Natural killer cell (primary cell): Measurements from ENCODE around the gene OR2T1. TPM values are rescaled to one million over a fixed set of nuclear protein-coding genes. Genes with fewer than 3 reads are reported as not detected.
"Not testable (repeated sequence)": the region's sequence is repeated elsewhere in the genome, so short reads cannot be mapped to it uniquely, and the experiment has no call there.

Experiments
- ATAC-seq, 3 donors: fragments of 150-1000 bp in 2 of 3; fragments of 200-7000 bp in 1 of 3; cut with Tn5 transposase; 1 replicate in 1 of 3; 2 replicates in 2 of 3; pipeline ENCODE4 v1.10.0; 2021; ENCODE audit warnings: mild to moderate bottlenecking in 2 of 3, moderate library complexity in 2 of 3
- DNase-seq, 2 donors: peaks; one replicate each; pipeline versions ENCODE4 v3.0.0 to v3.0.0-alpha.2; 2013 to 2021; ENCODE audit warnings: mixed read lengths in 1 of 2
- H3K27ac ChIP-seq: one replicate; pipeline ENCODE4 v1.5.1; 2013; ENCODE audit warnings: mild to moderate bottlenecking, low read length
- H3K27me3 ChIP-seq: one replicate; pipeline ENCODE4 v1.6.1; 2013; ENCODE audit warnings: low read length; ENCODE audit not compliant: control insufficient read depth, insufficient read depth
- H3K36me3 ChIP-seq: one replicate; pipeline ENCODE4 v1.6.1; 2013; ENCODE audit warnings: low read length; ENCODE audit not compliant: control insufficient read depth, insufficient read depth
- H3K4me1 ChIP-seq: one replicate; pipeline ENCODE4 v1.6.1; 2013; ENCODE audit warnings: low read length; ENCODE audit not compliant: control insufficient read depth, insufficient read depth
- H3K4me3 ChIP-seq: one replicate; pipeline ENCODE4 v1.5.1; 2013; ENCODE audit warnings: low read length
- H3K9me3 ChIP-seq: one replicate; pipeline ENCODE4 v1.6.1; 2013; ENCODE audit warnings: low read length; ENCODE audit not compliant: control insufficient read depth, insufficient read depth
- H3K27ac Mint-ChIP-seq, 2 donors: one replicate each; pipeline ENCODE4 v1.8.0; 2022; ENCODE audit warnings: mild to moderate bottlenecking in 2 of 2, mixed read lengths in 2 of 2, moderate library complexity in 1 of 2
- H3K27me3 Mint-ChIP-seq, 2 donors: one replicate each; pipeline ENCODE4 v1.8.0; 2022; ENCODE audit warnings: low read depth in 2 of 2, mixed read lengths in 2 of 2
- H3K36me3 Mint-ChIP-seq: one replicate; pipeline ENCODE4 v1.8.0; 2022; ENCODE audit warnings: mixed read lengths
- H3K4me1 Mint-ChIP-seq, 2 donors: one replicate each; pipeline ENCODE4 v1.8.0; 2022; ENCODE audit warnings: mixed read lengths in 2 of 2
- H3K4me3 Mint-ChIP-seq: one replicate; pipeline ENCODE4 v1.8.0; 2022; ENCODE audit warnings: mild to moderate bottlenecking, moderate library complexity, mixed read lengths
- H3K9me3 Mint-ChIP-seq, 2 donors: one replicate each; pipeline ENCODE4 v1.8.0; 2022; ENCODE audit warnings: mixed read lengths in 2 of 2
- WGBS: methylation state at CpG from one replicate; pipeline ENCODE4 v1.1.7; 2013; ENCODE audit warnings: missing lambda C conversion rate; ENCODE audit not compliant: insufficient coverage; 5-methylcytosine and 5-hydroxymethylcytosine counted together
- intact Hi-C: fragments of 100-400 bp; cut with micrococcal nuclease; formaldehyde crosslinking; loops from one replicate; pipeline ENCODE4 v1.14.2; 2022
- total RNA-seq, 4 donors: library from RNA; stranded (reverse); fragments of 120-200 nt in 1 of 4; gene quantifications; one replicate each; pipeline versions ENCODE4 v1.2.3 to v1.2.4, GENCODE V29; 2013 to 2022

The OR2T1 gene
- total RNA-seq, 3 donors from 2014 or later (not counting 1 experiment from before 2014, with no cell fraction given): not detected

DNA sequence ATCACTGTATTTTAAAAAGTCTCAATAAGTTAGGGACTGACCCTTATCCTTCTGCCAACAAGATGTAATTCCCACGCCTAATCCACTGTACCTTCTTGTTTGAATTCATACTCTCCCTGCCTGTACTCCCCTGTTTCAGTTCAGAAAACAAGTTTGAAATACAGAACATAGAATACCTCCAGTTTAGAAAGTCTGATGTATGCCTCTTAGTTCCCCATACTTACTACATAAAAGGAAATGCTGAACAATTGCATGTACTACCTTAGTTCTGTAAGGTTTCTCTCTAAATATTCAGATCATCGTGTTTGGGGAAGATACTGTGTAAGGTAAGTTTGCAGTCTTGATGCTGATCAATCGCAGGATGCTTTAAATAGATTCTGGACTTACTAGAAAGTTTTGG is 33.5 kb downstream of the OR2T1 start:
- H3K36me3 ChIP-seq, H3K36me3 Mint-ChIP-seq, H3K27ac ChIP-seq, H3K27ac Mint-ChIP-seq, H3K27me3 Mint-ChIP-seq, DNase-seq, H3K9me3 Mint-ChIP-seq, H3K4me3 ChIP-seq, H3K27me3 ChIP-seq, ATAC-seq, intact Hi-C loops, H3K4me1 ChIP-seq, H3K4me3 Mint-ChIP-seq, H3K9me3 ChIP-seq, H3K4me1 Mint-ChIP-seq: not testable (repeated sequence)
- WGBS: 74% methylated on average over 3 of the region's 3 CpGs

DNA sequence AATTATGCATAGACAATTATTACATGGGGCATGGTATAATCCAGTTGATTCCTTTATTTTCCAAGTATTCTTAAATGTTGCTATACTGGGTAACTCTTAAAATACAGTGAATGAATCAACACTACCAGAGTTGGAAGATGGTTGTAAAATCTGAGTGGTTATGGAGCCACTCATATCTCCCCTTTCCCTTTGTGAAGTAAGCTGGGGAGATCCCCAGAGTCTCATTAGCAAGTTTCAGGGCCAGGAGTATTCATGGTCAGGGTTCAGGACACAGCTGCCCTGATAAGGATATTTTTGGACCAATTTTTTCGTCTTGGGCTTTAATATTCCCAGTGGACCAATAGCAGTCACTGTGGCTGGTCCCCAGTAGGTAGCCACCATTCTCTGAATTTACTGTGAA is 35.8 kb downstream of the OR2T1 start:
- H3K27ac ChIP-seq, H3K9me3 Mint-ChIP-seq, H3K36me3 ChIP-seq, H3K27me3 Mint-ChIP-seq, H3K27me3 ChIP-seq, ATAC-seq, H3K4me1 ChIP-seq, DNase-seq, H3K4me3 Mint-ChIP-seq, H3K4me3 ChIP-seq, intact Hi-C loops, H3K27ac Mint-ChIP-seq, H3K36me3 Mint-ChIP-seq, H3K4me1 Mint-ChIP-seq, H3K9me3 ChIP-seq: not testable (repeated sequence)
- 88% methylated on average over 1 of the region's 1 CpG for WGBS

DNA sequence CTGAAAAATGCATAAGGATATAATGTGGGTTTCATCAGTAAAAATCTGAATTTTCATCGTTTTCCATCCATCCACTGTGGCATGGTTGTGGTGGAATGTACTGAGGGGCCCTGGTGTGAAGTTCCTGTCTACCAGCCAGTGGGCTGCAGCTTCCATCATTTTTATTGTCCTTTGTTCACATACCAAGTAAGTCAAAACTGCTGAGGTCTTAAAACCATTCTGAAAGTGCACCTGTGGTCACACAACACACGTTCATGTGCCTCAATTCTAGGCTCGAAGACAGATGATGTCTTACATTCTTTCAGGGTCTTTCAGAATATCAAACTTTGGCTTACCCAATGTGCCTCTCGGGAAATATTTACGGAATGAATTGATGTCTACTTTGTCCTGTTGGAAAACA is 36.4 kb downstream of the OR2T1 start:
- not testable (repeated sequence) for H3K27me3 Mint-ChIP-seq

DNA sequence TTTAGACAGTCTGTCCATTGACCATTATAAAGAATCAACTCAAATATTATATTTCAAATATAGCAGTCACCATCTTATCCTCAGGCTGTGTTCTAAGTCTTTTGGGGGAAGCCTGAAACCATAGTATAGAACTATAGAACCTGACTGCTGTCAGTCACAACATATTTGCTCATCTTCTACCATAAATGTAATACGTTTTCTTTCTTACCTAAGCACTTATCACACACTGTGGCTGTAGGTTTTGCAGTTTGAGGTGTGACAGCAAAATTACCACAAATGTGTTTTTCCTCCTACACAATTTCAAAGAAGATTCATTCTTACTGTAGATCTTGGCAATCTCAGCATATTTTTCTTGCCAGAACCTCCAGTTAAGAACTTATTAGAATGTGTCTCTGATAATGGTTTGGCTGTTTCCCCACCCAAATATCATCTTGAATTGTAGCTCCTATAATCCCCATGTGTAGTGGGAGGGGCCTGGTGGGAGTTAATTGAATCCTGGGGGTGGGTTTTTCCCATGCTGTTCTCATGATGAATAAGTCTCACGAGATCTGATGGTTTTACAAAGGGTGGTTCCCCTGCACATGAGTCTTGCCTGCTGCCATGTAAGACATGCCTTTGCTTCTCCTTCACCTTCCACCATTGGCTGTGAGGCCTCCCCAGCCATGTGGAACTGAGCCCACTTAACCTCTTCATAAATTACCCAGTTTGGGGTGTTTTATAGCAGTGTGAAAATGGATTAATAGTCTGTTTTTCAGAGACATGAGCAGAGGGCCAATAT is 39.8 kb downstream of the OR2T1 start:
- H3K27ac Mint-ChIP-seq, H3K4me3 ChIP-seq, H3K27me3 ChIP-seq, DNase-seq, H3K36me3 Mint-ChIP-seq, intact Hi-C loops, H3K9me3 Mint-ChIP-seq, H3K27ac ChIP-seq, H3K4me3 Mint-ChIP-seq, H3K36me3 ChIP-seq, H3K9me3 ChIP-seq, ATAC-seq, H3K4me1 ChIP-seq, H3K27me3 Mint-ChIP-seq, H3K4me1 Mint-ChIP-seq: not testable (repeated sequence)
- no CpG with 5 or more reads among the region's 2 CpGs for WGBS

More for the DNA sequence above, 36.4 kb downstream of the OR2T1 start:
- H3K9me3 ChIP-seq, H3K4me3 Mint-ChIP-seq, H3K4me1 Mint-ChIP-seq, H3K27me3 ChIP-seq, DNase-seq, H3K36me3 ChIP-seq, H3K36me3 Mint-ChIP-seq, ATAC-seq, H3K27ac ChIP-seq, H3K27ac Mint-ChIP-seq, intact Hi-C loops, H3K9me3 Mint-ChIP-seq, H3K4me3 ChIP-seq, H3K4me1 ChIP-seq: not testable (repeated sequence)
- 81% methylated on average over 5 of the region's 5 CpGs for WGBS

DNA sequence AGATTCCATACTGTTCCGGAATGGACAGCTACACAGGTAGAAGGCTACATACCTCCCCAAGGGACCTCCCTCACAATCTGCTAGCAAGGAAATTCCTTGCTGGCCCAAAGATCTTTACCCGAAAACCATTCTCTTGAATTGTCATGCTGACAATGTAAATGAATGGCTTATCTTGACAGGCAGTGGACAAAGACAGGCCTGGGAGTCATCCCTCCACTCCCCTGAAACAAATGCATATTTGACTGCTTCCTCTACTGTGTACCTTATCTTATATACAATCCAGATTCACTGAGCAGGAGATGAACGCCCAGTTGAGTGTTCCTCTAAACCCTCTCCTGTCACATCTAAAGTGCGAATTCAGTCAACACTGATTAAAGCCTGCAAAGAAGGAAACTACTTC is 41.8 kb downstream of the OR2T1 start:
- not testable (repeated sequence) for H3K4me1 Mint-ChIP-seq, H3K9me3 Mint-ChIP-seq

DNA sequence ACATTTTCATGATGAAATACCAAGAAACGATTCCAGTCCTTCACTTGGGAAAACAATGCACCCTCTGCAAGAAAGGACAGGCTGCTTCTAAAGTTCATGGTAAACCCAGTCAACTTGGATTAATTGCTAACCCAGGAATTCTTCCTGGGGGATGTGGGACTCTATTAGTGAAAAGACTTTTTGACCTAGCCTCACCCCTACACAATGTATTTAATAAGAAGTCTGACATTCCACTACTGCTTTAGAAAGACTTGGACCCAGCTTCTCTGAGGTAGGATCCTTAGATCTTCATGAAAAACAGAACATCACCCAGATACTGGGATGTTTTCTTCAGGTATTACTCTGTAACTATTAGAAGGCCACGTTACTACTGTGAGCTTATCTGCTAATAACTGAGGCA is 42.6 kb downstream of the OR2T1 start, which contains the start of gene OR2T2:
Gene OR2T2, plus strand, starts transcription at position 239 of the 400 bp plus-strand sequence. CDS start 7,161 bp downstream, outside the sequence.
- H3K27ac ChIP-seq, H3K9me3 Mint-ChIP-seq, H3K4me1 ChIP-seq, intact Hi-C loops, H3K9me3 ChIP-seq, H3K27me3 Mint-ChIP-seq, H3K4me1 Mint-ChIP-seq, H3K36me3 ChIP-seq, H3K27me3 ChIP-seq, DNase-seq, ATAC-seq, H3K4me3 ChIP-seq, H3K36me3 Mint-ChIP-seq, H3K4me3 Mint-ChIP-seq, H3K27ac Mint-ChIP-seq: not testable (repeated sequence)
- no CpG with 5 or more reads among the region's 2 CpGs for WGBS

More for the DNA sequence above, 41.8 kb downstream of the OR2T1 start:
- H3K36me3 ChIP-seq, ATAC-seq, DNase-seq, intact Hi-C loops, H3K27me3 ChIP-seq, H3K4me1 ChIP-seq, H3K4me3 Mint-ChIP-seq, H3K27ac Mint-ChIP-seq, H3K9me3 ChIP-seq, H3K27me3 Mint-ChIP-seq, H3K36me3 Mint-ChIP-seq, H3K4me3 ChIP-seq, H3K27ac ChIP-seq: not testable (repeated sequence)
- 80% methylated on average over 4 of the region's 4 CpGs for WGBS

DNA sequence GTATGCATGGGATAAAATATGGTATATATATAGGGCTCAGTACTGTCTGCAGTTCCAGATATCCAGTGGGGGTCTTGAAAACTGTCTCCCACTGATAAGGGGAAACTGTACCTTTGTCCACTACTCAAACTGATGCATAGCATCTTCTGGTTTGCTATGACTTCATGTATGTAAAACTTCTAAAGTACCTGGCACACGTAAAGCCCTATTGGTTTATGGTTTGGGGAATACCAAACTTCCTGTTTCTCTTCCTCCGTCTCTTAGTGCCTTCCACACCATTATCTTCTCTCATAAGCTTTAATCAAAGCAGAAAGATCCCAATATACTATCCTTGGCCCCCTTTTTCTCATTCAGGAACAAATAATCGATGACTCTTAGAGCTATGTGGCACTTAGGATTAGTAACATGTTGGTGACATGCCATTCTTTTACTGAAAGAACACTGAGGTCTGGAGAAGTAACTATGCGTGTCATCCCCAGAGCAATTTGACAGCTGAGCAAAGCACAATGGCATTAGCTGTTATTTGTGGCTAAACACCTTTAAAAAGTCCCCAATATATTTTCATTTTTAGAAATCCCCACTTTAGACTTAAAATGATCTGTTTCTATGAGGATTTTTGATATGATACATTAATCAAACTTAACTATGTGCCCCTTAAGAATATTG is 45.7 kb downstream of the OR2T1 start:
- H3K36me3 ChIP-seq, DNase-seq, H3K9me3 Mint-ChIP-seq, H3K27me3 ChIP-seq, H3K4me3 ChIP-seq, H3K27ac ChIP-seq, H3K4me1 ChIP-seq, H3K36me3 Mint-ChIP-seq, intact Hi-C loops, H3K9me3 ChIP-seq, H3K4me3 Mint-ChIP-seq, H3K27me3 Mint-ChIP-seq, ATAC-seq, H3K27ac Mint-ChIP-seq, H3K4me1 Mint-ChIP-seq: not testable (repeated sequence)
- no CpG with 5 or more reads among the region's 4 CpGs for WGBS
